ENCODE measurements around the gene SUPT20HL2.

SUPT20HL2 gene

GRCh38 chrX:24301806-24302205, 12.1 kb downstream of the SUPT20HL2 start:
- no peak for DNase-seq (ENCODE audit: low read depth in 1 of 2, low spot score in 1 of 2)
- no peak for TF ChIP-seq JUND (IDR thresholded peaks at IDR 0.05; ENCODE audit: low read depth)
- in situ Hi-C loops (cut with HindIII; ENCODE audit: low pct_unique_long_range_greater_than_20kb, low sequenced_read_pairs) = no loop called here

DNA sequence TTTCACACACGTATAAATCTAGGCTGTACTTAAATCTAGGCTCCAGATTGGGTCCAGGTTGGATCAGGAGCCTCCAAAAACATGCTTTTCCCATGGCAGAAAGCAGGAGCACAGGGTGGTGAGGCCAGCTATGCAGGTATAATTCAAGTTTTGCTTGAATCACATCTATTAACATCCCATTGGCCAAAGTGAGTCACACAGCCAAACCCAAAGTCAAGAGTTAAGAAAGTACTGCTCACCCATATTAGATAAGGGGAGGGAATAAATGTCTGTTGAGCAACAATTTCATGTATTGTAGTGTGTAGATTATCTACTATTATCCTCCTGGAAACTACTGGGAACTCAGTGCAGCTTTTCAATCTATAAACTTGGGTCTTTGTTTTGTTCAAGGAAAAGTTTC, 12.8 kb downstream of the SUPT20HL2 start:
- DNase-seq (ENCODE audit: low read depth in 1 of 2, low spot score in 1 of 2) = no peak
- in situ Hi-C loops (cut with HindIII; ENCODE audit: low pct_unique_long_range_greater_than_20kb, low sequenced_read_pairs) = no loop called here
- no peak for TF ChIP-seq JUND (IDR thresholded peaks at IDR 0.05; ENCODE audit: low read depth)

DNA sequence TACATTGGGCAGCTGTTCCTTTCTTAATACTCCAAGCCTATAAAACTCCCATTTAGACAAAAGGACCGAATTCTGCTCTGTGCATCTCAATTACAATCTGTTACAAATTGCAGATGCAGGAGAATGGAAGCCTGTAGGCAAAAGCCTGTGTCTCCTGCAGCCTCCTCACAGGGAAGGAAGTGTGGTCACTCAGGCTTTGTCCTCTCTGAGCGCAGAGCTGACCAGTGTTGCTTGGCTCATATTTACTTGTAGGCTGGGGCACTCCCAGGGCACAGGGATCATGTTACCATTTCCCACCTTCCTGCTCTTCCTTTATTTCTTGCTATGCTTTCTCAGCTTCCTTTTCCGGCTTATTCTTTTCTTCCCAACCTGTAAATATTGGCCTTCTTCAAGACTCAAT, 15.7 kb downstream of the SUPT20HL2 start:
- in situ Hi-C loops (cut with HindIII; ENCODE audit: low pct_unique_long_range_greater_than_20kb, low sequenced_read_pairs) = no loop called here
- peak in 1 of 2 experiments; percentile 52 for DNase-seq (ENCODE audit: low read depth in 1 of 2, low spot score in 1 of 2)
- no peak for TF ChIP-seq JUND (IDR thresholded peaks at IDR 0.05; ENCODE audit: low read depth)

GRCh38 chrX:24294619-24295018, 19.2 kb downstream of the SUPT20HL2 start:
- DNase-seq (ENCODE audit: low read depth in 1 of 2, low spot score in 1 of 2) = peak in 1 of 2 experiments; percentile 67
- TF ChIP-seq JUND (IDR thresholded peaks at IDR 0.05; ENCODE audit: low read depth) = no peak
- in situ Hi-C loops (cut with HindIII; ENCODE audit: low pct_unique_long_range_greater_than_20kb, low sequenced_read_pairs) = no loop called here

DNA sequence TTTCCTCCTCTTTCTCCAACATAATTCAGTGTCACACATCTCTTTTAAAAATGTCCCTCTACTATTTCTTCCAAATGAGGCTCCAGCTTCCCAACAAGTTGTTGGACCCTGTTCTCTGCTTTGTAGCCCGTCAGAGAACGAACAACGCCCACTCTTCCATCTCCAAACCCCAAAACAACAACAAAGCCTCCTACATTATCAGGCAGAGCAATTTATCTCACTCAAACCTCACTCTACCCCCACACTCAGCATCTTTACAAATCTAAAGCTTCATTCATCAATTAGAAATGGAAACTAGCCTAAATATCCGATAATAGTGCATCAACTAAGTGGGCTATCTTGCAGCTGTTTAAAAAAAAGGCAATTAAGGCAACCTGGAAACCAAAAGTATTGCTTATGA, 20.5 kb downstream of the SUPT20HL2 start:
- in situ Hi-C loops (cut with HindIII; ENCODE audit: low pct_unique_long_range_greater_than_20kb, low sequenced_read_pairs) = no loop called here
- TF ChIP-seq JUND (IDR thresholded peaks at IDR 0.05; ENCODE audit: low read depth) = no peak
- DNase-seq (ENCODE audit: low read depth in 1 of 2, low spot score in 1 of 2) = no peak

- no peak for TF ChIP-seq JUND (IDR thresholded peaks at IDR 0.05; ENCODE audit: low read depth)
- no peak for DNase-seq (ENCODE audit: low read depth in 1 of 2, low spot score in 1 of 2)
- in situ Hi-C loops (cut with HindIII; ENCODE audit: low pct_unique_long_range_greater_than_20kb, low sequenced_read_pairs) = no loop called here
Measured at GRCh38 chrX:24292353-24292752, 21.5 kb downstream of the SUPT20HL2 start.

GRCh38 chrX:24285082-24285481, 28.8 kb downstream of the SUPT20HL2 start:
- TF ChIP-seq JUND (IDR thresholded peaks at IDR 0.05; ENCODE audit: low read depth) = no peak
- DNase-seq (ENCODE audit: low read depth in 1 of 2, low spot score in 1 of 2) = no peak
- in situ Hi-C loops (cut with HindIII; ENCODE audit: low pct_unique_long_range_greater_than_20kb, low sequenced_read_pairs) = no loop called here

- in situ Hi-C loops (cut with HindIII; ENCODE audit: low pct_unique_long_range_greater_than_20kb, low sequenced_read_pairs) = no loop called here
- DNase-seq (ENCODE audit: low read depth in 1 of 2, low spot score in 1 of 2) = no peak
Measured at GRCh38 chrX:24283127-24283794, 30.6 kb downstream of the SUPT20HL2 start.

DNA sequence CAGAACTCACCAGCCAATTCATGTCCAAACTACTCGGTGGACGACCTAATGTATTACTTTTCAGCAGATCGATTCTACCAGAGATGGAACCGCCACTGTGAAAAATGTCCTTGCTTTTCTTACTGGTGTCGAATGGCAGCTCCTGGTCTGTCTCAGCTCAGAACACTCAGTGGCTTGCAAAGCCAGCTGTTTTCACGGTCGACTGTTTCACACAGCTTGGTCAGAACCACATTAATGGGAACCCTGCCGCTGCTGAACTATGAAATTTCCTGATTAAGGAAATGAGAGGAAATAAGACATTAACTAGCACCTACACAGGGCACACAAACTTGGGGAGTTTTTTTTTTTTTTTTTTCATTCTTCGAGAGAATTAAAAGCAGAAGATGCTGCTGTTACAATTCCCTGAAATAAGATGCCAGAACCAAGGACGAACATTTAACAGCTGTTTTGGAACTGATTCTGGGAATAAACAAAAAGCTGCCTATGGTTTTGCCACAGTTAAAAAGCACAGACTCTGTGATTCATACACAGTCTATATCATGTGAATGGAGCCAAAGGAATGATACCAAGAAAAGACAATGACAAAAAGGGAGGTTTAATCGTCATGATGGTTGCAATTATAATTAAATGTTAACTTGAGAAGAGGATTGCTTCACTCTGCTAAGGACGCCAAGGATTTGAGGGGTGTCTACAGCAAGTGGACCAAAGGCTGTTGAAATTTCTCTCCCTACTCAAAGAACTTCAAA, 31.3 kb downstream of the SUPT20HL2 start:
- no peak for TF ChIP-seq JUND (IDR thresholded peaks at IDR 0.05; ENCODE audit: low read depth)
- DNase-seq (ENCODE audit: low read depth in 1 of 2, low spot score in 1 of 2) = no peak
- in situ Hi-C loops (cut with HindIII; ENCODE audit: low pct_unique_long_range_greater_than_20kb, low sequenced_read_pairs) = no loop called here

More at GRCh38 chrX:24283127-24283794, 30.6 kb downstream of the SUPT20HL2 start:
- TF ChIP-seq JUND (IDR thresholded peaks at IDR 0.05; ENCODE audit: low read depth) = no peak

DNA sequence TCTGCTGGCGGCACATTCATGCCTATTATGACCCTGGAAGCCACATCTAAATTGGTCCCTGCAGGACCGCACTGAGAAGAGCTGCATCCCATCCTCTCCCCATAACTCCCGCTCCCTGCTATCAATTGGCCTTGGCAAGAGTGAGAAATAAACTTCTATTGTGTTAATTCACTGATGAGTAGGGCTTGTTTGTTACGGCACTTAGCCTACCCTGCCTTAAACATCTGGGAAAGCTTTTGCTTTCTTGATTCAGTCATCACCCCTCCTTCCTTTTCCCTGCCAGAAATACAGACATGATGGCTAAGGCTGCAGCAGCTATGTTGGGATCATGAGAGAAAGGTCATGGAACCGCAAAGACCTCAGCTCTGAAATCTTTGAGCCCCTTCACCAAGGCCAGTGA, 36.5 kb downstream of the SUPT20HL2 start:
- TF ChIP-seq JUND (IDR thresholded peaks at IDR 0.05; ENCODE audit: low read depth) = no peak
- no peak for DNase-seq (ENCODE audit: low read depth in 1 of 2, low spot score in 1 of 2)
- in situ Hi-C loops (cut with HindIII; ENCODE audit: low pct_unique_long_range_greater_than_20kb, low sequenced_read_pairs) = no loop called here

GRCh38 chrX:24276015-24276414, 37.9 kb downstream of the SUPT20HL2 start:
- DNase-seq (ENCODE audit: low read depth in 1 of 2, low spot score in 1 of 2) = no peak
- no peak for TF ChIP-seq JUND (IDR thresholded peaks at IDR 0.05; ENCODE audit: low read depth)
- in situ Hi-C loops (cut with HindIII; ENCODE audit: low pct_unique_long_range_greater_than_20kb, low sequenced_read_pairs) = no loop called here

- TF ChIP-seq JUND (IDR thresholded peaks at IDR 0.05; ENCODE audit: low read depth) = no peak
Measured at GRCh38 chrX:24271262-24271661, 42.6 kb downstream of the SUPT20HL2 start.

GRCh38 chrX:24268786-24269185, 45.1 kb downstream of the SUPT20HL2 start:
- in situ Hi-C loops (cut with HindIII; ENCODE audit: low pct_unique_long_range_greater_than_20kb, low sequenced_read_pairs) = no loop called here
- no peak for TF ChIP-seq JUND (IDR thresholded peaks at IDR 0.05; ENCODE audit: low read depth)
- DNase-seq (ENCODE audit: low read depth in 1 of 2, low spot score in 1 of 2) = no peak

More at GRCh38 chrX:24271262-24271661, 42.6 kb downstream of the SUPT20HL2 start:
- no peak for DNase-seq (ENCODE audit: low read depth in 1 of 2, low spot score in 1 of 2)
- in situ Hi-C loops (cut with HindIII; ENCODE audit: low pct_unique_long_range_greater_than_20kb, low sequenced_read_pairs) = no loop called here
